Uterus (tissue), 4 donors: Measurements from ENCODE around the gene HDGFL2. TPM values are rescaled to one million over a fixed set of nuclear protein-coding genes. Genes with fewer than 3 reads are reported as not detected.

Experiments
- DNase-seq, 2 donors: peaks; one replicate each; pipeline ENCODE4 v3.0.0-alpha.2; 2019 to 2020
- H3K27ac ChIP-seq, 2 donors: fragments of 200-600 bp; sonication (generic); 1 replicate in 1 of 2; 2 replicates in 1 of 2; pipeline ENCODE4 v1.5.1; 2016 to 2018
- H3K27me3 ChIP-seq, 2 donors: fragments of 200-600 bp; sonication (generic); one replicate each; pipeline ENCODE4 v1.5.1; 2018 to 2019; ENCODE audit warnings: control low read depth in 1 of 2
- H3K36me3 ChIP-seq, 2 donors: fragments of 200-600 bp; sonication (generic); one replicate each; pipeline ENCODE4 v1.5.1; 2019; ENCODE audit warnings: control low read depth in 1 of 2
- H3K4me1 ChIP-seq, 2 donors: fragments of 200-600 bp; sonication (generic); one replicate each; pipeline ENCODE4 v1.5.1; 2018 to 2019; ENCODE audit warnings: control low read depth in 1 of 2
- H3K4me3 ChIP-seq, 2 donors: fragments of 200-600 bp; sonication (generic); 1 replicate in 1 of 2; 2 replicates in 1 of 2; pipeline ENCODE4 v1.5.1; 2018 to 2019; ENCODE audit warnings: mild to moderate bottlenecking in 1 of 2
- H3K9me3 ChIP-seq, 2 donors: fragments of 200-600 bp; sonication (generic); one replicate each; pipeline ENCODE4 v1.5.1; 2019; ENCODE audit warnings: control low read depth in 1 of 2
- CTCF ChIP-seq, 4 experiments: fragments of 200-600 bp in 2 of 4; fragments of 450-650 bp in 2 of 4; sonication (generic) in 2 of 4; IDR thresholded peaks; one replicate each; pipeline ENCODE4 v1.5.1; 2016 to 2019; ENCODE audit warnings: antibody characterized with exemption in 4 of 4, mild to moderate bottlenecking in 2 of 4, moderate library complexity in 1 of 4
- POLR2A ChIP-seq, 2 donors: fragments of 450-650 bp; IDR thresholded peaks; one replicate each; pipeline ENCODE4 v1.6.1; 2016; ENCODE audit warnings: antibody characterized with exemption in 2 of 2, mild to moderate bottlenecking in 1 of 2, moderate library complexity in 1 of 2
- intact Hi-C: fragments of 100-400 bp; cut with DNase I; formaldehyde crosslinking; loops from one replicate; pipeline ENCODE4 v1.15.1; 2023; ENCODE audit warnings: low total_unique reads
- total RNA-seq, 4 donors: library from RNA; depleted of rRNA in 3 of 4; stranded (reverse); fragments of >200 nt in 3 of 4; gene quantifications; one replicate each; pipeline versions ENCODE4 v1.1.0 to v1.2.4, GENCODE V29; 2014 to 2023
- donor health status: DM: yes; HTN: yes; CAD: no.

The HDGFL2 gene
- total RNA-seq, 4 donors from 2014 or later: 8.5 to 65.8 (median 34.8) TPM

GRCh38 chr19:4448147-4448985 is 23.7 kb upstream of the HDGFL2 start:
- Histone ChIP-seq H3K27ac (peak overlapping the region in 1 of 2 donors; percentile 29), H3K27me3 (no peaks in the 10 kb centered on the region), H3K4me1 (no peaks in the 10 kb centered on the region), H3K36me3 (no peaks in the 10 kb centered on the region), H3K4me3 (no peak overlapping the region), H3K9me3 (no peaks in the 10 kb centered on the region)
- intact Hi-C loops: no loop called here
- TF ChIP-seq POLR2A (IDR thresholded peaks at IDR 0.05) (no peak), CTCF (IDR thresholded peaks at IDR 0.05) (no peak)
- DNase-seq: no peak

- DNase-seq: peak in 1 of 2 donors; percentile 67
- no peaks in the 10 kb centered on the region for H3K27me3 ChIP-seq
- peak overlapping the region in 1 of 2 donors; percentile 29 for H3K27ac ChIP-seq
- H3K4me3 ChIP-seq: no peak overlapping the region
- no peaks in the 10 kb centered on the region for H3K9me3 ChIP-seq
- TF ChIP-seq CTCF (IDR thresholded peaks at IDR 0.05) (no peak), POLR2A (IDR thresholded peaks at IDR 0.05) (no peak)
- intact Hi-C loops: no loop called here
- H3K4me1 ChIP-seq: no peaks in the 10 kb centered on the region
- H3K36me3 ChIP-seq: no peaks in the 10 kb centered on the region
Observed at GRCh38 chr19:4449022-4449638, 23.0 kb upstream of the HDGFL2 start.

- no peaks in the 10 kb centered on the region for H3K9me3 ChIP-seq
- no peaks in the 10 kb centered on the region for H3K36me3 ChIP-seq
- no peak for DNase-seq
- peaks cover 0 to under 1% of the 10 kb centered on the region in 2 donors for H3K4me1 ChIP-seq
- H3K27ac ChIP-seq: no peak overlapping the region
- TF ChIP-seq CTCF (IDR thresholded peaks at IDR 0.05) (no peak), POLR2A (IDR thresholded peaks at IDR 0.05) (no peak)
- no peak overlapping the region for H3K4me3 ChIP-seq
- no peaks in the 10 kb centered on the region for H3K27me3 ChIP-seq
- intact Hi-C loops: no loop called here
Observed at GRCh38 chr19:4449639-4450028, 22.5 kb upstream of the HDGFL2 start.

GRCh38 chr19:4452230-4452990 is 19.7 kb upstream of the HDGFL2 start:
- Histone ChIP-seq H3K4me1 (peaks cover 0 to 22% of the 10 kb centered on the region in 2 donors), H3K27me3 (no peaks in the 10 kb centered on the region), H3K27ac (no peak overlapping the region), H3K9me3 (no peaks in the 10 kb centered on the region), H3K4me3 (no peak overlapping the region), H3K36me3 (no peaks in the 10 kb centered on the region)
- intact Hi-C loops: no loop called here
- TF ChIP-seq POLR2A (IDR thresholded peaks at IDR 0.05) (no peak), CTCF (IDR thresholded peaks at IDR 0.05) (no peak)
- no peak for DNase-seq
